Upper lobe of right lung (tissue), 1 donor: ENCODE data around the gene RNH1. TPM values are rescaled to one million over a fixed set of nuclear protein-coding genes. Genes with fewer than 3 reads are reported as not detected.

Experiments used
- ATAC-seq: fragments of 200-7000 bp; cut with Tn5 transposase; one replicate; pipeline ENCODE4 v1.9.1; 2020; ENCODE audit warnings: mild to moderate bottlenecking, moderate library complexity
- DNase-seq: peaks from one replicate; pipeline ENCODE4 v3.0.0-alpha.2; 2020
- H3K27ac ChIP-seq: fragments of 200-600 bp; one replicate; pipeline ENCODE4 v1.8.0; 2022
- H3K27me3 ChIP-seq: fragments of 200-600 bp; one replicate; pipeline ENCODE4 v1.8.0; 2022; ENCODE audit warnings: mild to moderate bottlenecking
- H3K36me3 ChIP-seq: fragments of 200-600 bp; one replicate; pipeline ENCODE4 v1.8.0; 2022
- H3K4me1 ChIP-seq: fragments of 200-600 bp; one replicate; pipeline ENCODE4 v1.8.0; 2022
- H3K4me3 ChIP-seq: fragments of 200-600 bp; one replicate; pipeline ENCODE4 v1.8.0; 2022; ENCODE audit warnings: mild to moderate bottlenecking
- H3K9me3 ChIP-seq: fragments of 200-600 bp; one replicate; pipeline ENCODE4 v1.8.0; 2022
- intact Hi-C: fragments of 100-400 bp; cut with DNase I; formaldehyde crosslinking; loops from one replicate; pipeline ENCODE4 v1.11.0; 2022
- total RNA-seq: library from RNA; stranded (reverse); fragmentation: NEBNext Ultra II Directional; extraction: Animal tissue kit (Norgen Biotek cat#: 25700); gene quantifications from one replicate; pipeline ENCODE4 v1.2.1, GENCODE V29; 2021
- TF ChIP-seq, protein P1 (sequence below): fragments of 200-600 bp; IDR thresholded peaks from one replicate; pipeline ENCODE4 v1.8.0; 2022; ENCODE audit warnings: antibody characterized with exemption
- donor health status: DM: no; HTN: yes; CAD: no; lungs with severe emphysema.

The RNH1 gene
- total RNA-seq, 1 donor from 2014 or later, result 245 TPM

- TF ChIP-seq, protein P1, sequence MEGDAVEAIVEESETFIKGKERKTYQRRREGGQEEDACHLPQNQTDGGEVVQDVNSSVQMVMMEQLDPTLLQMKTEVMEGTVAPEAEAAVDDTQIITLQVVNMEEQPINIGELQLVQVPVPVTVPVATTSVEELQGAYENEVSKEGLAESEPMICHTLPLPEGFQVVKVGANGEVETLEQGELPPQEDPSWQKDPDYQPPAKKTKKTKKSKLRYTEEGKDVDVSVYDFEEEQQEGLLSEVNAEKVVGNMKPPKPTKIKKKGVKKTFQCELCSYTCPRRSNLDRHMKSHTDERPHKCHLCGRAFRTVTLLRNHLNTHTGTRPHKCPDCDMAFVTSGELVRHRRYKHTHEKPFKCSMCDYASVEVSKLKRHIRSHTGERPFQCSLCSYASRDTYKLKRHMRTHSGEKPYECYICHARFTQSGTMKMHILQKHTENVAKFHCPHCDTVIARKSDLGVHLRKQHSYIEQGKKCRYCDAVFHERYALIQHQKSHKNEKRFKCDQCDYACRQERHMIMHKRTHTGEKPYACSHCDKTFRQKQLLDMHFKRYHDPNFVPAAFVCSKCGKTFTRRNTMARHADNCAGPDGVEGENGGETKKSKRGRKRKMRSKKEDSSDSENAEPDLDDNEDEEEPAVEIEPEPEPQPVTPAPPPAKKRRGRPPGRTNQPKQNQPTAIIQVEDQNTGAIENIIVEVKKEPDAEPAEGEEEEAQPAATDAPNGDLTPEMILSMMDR, result no peak
- H3K27me3 ChIP-seq, result no peaks in the 10 kb centered on the region
- peaks cover 3% of the 10 kb centered on the region for H3K4me1 ChIP-seq
- no peak overlapping the region for H3K27ac ChIP-seq
- no peak for DNase-seq
- intact Hi-C loops, result no loop called here
- no peak overlapping the region for H3K4me3 ChIP-seq
- H3K9me3 ChIP-seq, result no peaks in the 10 kb centered on the region
- ATAC-seq, result peak; percentile 66
- peaks cover 18% of the 10 kb centered on the region for H3K36me3 ChIP-seq
Measured at GRCh38 chr11:512761-513595, 5.9 kb upstream of the RNH1 start.

DNA sequence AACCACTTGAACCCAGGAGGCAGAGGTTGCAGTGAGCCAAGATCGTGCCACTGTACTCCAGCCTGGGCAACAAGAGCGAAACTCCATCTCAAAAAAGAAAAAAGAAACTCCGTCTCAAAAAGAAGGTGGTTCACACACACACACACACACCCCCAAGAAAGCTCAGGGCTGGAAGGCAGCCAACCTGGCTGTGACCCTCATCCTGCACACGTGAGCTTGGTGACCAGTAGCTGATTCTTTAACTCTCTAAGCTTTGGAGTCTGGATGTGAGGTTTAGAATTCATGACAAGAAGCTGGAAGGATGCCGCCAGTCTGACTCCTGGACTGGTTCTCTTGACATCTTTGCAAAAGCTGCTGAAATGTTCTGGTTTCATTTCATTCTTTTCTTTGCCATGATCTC, 1.9 kb upstream of the RNH1 start:
- DNase-seq (no peak), ATAC-seq (no peak)

GRCh38 chr11:507727-508515, 879 bp upstream of the RNH1 start:
- DNase-seq, result no peak
- Histone ChIP-seq H3K9me3 (no peaks in the 10 kb centered on the region), H3K27me3 (no peaks in the 10 kb centered on the region), H3K36me3 (peaks cover 18% of the 10 kb centered on the region), H3K4me3 (peak overlapping the region; percentile 88), H3K4me1 (peaks cover 36% of the 10 kb centered on the region), H3K27ac (peak overlapping the region; percentile 70)
- intact Hi-C loops, result no loop called here
- TF ChIP-seq, protein P1, result no peak
- ATAC-seq, result no peak

More for the DNA sequence above, 1.9 kb upstream of the RNH1 start:
- Histone ChIP-seq H3K4me3 (no peak overlapping the region), H3K9me3 (no peaks in the 10 kb centered on the region), H3K27me3 (no peaks in the 10 kb centered on the region), H3K36me3 (peaks cover 18% of the 10 kb centered on the region), H3K4me1 (peaks cover 25% of the 10 kb centered on the region), H3K27ac (no peak overlapping the region)
- TF ChIP-seq, protein P1, result no peak
- intact Hi-C loops, result no loop called here

DNA sequence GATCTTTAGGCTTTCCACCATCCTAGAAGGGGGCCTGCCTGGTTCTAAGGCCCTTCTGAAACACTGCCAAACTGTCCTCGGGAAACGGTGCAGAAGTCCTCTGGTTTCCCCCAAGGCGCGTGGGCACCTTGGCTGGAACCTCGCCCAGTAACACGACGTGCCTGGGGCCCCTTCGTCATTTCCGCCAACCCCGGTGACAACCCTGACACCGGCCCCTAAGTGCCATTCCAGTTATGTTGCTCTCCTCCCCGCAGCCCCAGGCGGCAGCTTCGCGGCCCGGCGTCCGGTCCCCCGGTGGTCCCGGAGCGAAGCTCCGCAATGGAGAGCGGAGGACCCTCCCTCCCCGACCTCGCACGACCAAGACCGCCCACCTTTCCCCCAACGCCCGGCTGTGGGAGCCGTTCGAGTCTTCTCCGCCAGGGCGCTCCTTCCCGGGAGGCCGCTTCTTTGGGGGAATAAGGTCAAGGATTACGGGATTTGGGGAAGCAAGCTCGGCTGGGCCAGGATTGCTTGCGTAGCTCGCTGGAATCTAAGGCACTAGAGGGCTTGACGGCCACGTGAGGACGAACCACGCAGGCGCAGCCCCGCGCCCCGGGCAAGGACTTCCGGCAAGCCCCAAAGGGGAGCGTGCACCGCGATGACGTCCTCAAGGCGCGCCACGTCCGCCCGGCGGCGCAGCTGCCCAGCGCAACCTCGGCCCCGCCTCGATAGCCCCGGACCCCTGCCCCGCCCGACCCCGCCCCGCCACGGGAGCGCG, 626 bp downstream of the RNH1 start:
- intact Hi-C loops, result no loop called here
- TF ChIP-seq, protein P1, result peak; percentile 14
- peak; percentile 85 for ATAC-seq
- Histone ChIP-seq H3K9me3 (no peaks in the 10 kb centered on the region), H3K27ac (peak overlapping the region; percentile 100), H3K4me3 (peak overlapping the region; percentile 88), H3K36me3 (peaks cover 26% of the 10 kb centered on the region), H3K27me3 (no peaks in the 10 kb centered on the region), H3K4me1 (peaks cover 46% of the 10 kb centered on the region)
- DNase-seq, result peak; percentile 99

GRCh38 chr11:504994-505344, 2.1 kb downstream of the RNH1 start:
- Histone ChIP-seq H3K4me3 (peak overlapping the region; percentile 88), H3K27ac (peak overlapping the region; percentile 87), H3K9me3 (no peaks in the 10 kb centered on the region), H3K4me1 (peaks cover 46% of the 10 kb centered on the region), H3K27me3 (no peaks in the 10 kb centered on the region), H3K36me3 (peaks cover 31% of the 10 kb centered on the region)
- TF ChIP-seq, protein P1, result no peak
- DNase-seq (no peak), ATAC-seq (no peak)
- intact Hi-C loops, result no loop called here
